IMR-90 (cell line): ENCODE measurements around the gene ZNF571. TPM values are rescaled to one million over a fixed set of nuclear protein-coding genes. Genes with fewer than 3 reads are reported as not detected.

Experiments
- ATAC-seq: fragments of 200-7000 bp; cut with Tn5 transposase; 2 replicates; pipeline ENCODE4 v1.9.1; 2020; ENCODE audit warnings: low read depth, mild to moderate bottlenecking, moderate library complexity
- BruUV-seq: library from RNA; stranded (reverse); fragments of 400-500 nt; replicated peaks from 2 replicates; lab custom pipeline; 2021; lab: Mats Ljungman, UMichigan
- CTCF ChIA-PET: fragments of 300-600 bp; formaldehyde crosslinking; extraction: SDS; loops from one replicate; lab custom pipeline; 2021; ENCODE audit warnings: antibody characterized with exemption; lab: Yijun Ruan, JAX
- POLR2A ChIA-PET: fragments of 300-600 bp; sonication (Branson Sonifier 250); formaldehyde crosslinking; loops from one replicate; lab custom pipeline; 2022; ENCODE audit warnings: antibody characterized with exemption; ENCODE audit not compliant: unreplicated experiment; lab: Charles Lee
- DNase-seq: peaks from one replicate; pipeline ENCODE4 v3.0.0; 2013
- H2AFZ ChIP-seq: replicated peaks from 2 replicates; pipeline ENCODE3; 2013; ENCODE audit warnings: low read length, mild to moderate bottlenecking; ENCODE audit not compliant: poor library complexity
- H2AK5ac ChIP-seq: 2 replicates; pipeline ENCODE4 v1.6.1; 2013; ENCODE audit warnings: low read depth, low read length, inconsistent platforms
- H2AK9ac ChIP-seq: replicated peaks from 2 replicates; pipeline ENCODE3; 2013; ENCODE audit warnings: mild to moderate bottlenecking, low read depth, low read length, moderate library complexity; ENCODE audit not compliant: poor library complexity
- H2BK120ac ChIP-seq: 2 replicates; pipeline ENCODE4 v1.6.1; 2013; ENCODE audit warnings: low read depth, low read length, inconsistent platforms
- H2BK15ac ChIP-seq: 3 replicates; pipeline ENCODE4 v1.6.1; 2013; ENCODE audit warnings: low read depth, low read length, inconsistent platforms
- H2BK20ac ChIP-seq: 2 replicates; pipeline ENCODE4 v1.6.1; 2013; ENCODE audit warnings: low read depth, mild to moderate bottlenecking, inconsistent platforms, low read length, moderate library complexity
- H2BK5ac ChIP-seq: 2 replicates; pipeline ENCODE4 v1.6.1; 2013; ENCODE audit warnings: mild to moderate bottlenecking, low read depth, low read length, inconsistent platforms; ENCODE audit not compliant: poor library complexity, severe bottlenecking
- H3K14ac ChIP-seq: replicated peaks from 2 replicates; pipeline ENCODE4 v1.6.1; 2013; ENCODE audit warnings: low read depth, low read length, inconsistent platforms
- H3K18ac ChIP-seq: 2 replicates; pipeline ENCODE4 v1.6.1; 2013; ENCODE audit warnings: low read depth, low read length, control low read depth
- H3K23ac ChIP-seq: 2 replicates; pipeline ENCODE4 v1.6.1; 2013; ENCODE audit warnings: low read depth, low read length, inconsistent platforms
- H3K27ac ChIP-seq: 2 replicates; pipeline ENCODE4 v1.5.1; 2013; ENCODE audit warnings: mild to moderate bottlenecking, control low read depth, low read length; ENCODE audit not compliant: insufficient read depth
- H3K27me3 ChIP-seq: 2 replicates; pipeline ENCODE4 v1.6.1; 2013; ENCODE audit warnings: low read length; ENCODE audit not compliant: control insufficient read depth, insufficient read depth
- H3K36me3 ChIP-seq: 2 replicates; pipeline ENCODE4 v1.6.1; 2013; ENCODE audit warnings: low read length, mixed read lengths; ENCODE audit not compliant: control insufficient read depth, insufficient read depth
- H3K4ac ChIP-seq: 2 replicates; pipeline ENCODE4 v1.6.1; 2013; ENCODE audit warnings: low read depth, low read length, inconsistent platforms
- H3K4me1 ChIP-seq: 2 replicates; pipeline ENCODE4 v1.6.1; 2013; ENCODE audit warnings: low read length, mixed read lengths; ENCODE audit not compliant: control insufficient read depth, insufficient read depth
- H3K4me2 ChIP-seq: 2 replicates; pipeline ENCODE4 v1.6.1; 2013; ENCODE audit warnings: low read depth, mild to moderate bottlenecking, control low read depth, low read length, moderate library complexity
- H3K4me3 ChIP-seq: 2 replicates; pipeline ENCODE4 v1.5.1; 2013; ENCODE audit warnings: low read depth, mild to moderate bottlenecking, control low read depth, low read length, moderate library complexity; ENCODE audit not compliant: insufficient read depth
- H3K56ac ChIP-seq: 2 replicates; pipeline ENCODE4 v1.6.1; 2013; ENCODE audit warnings: low read length, inconsistent platforms; ENCODE audit not compliant: insufficient read depth; ENCODE audit errors: extremely low read depth
- H3K79me1 ChIP-seq, 2 experiments: 2 replicates each; pipeline ENCODE4 v1.6.1; 2013; ENCODE audit warnings: low read length in 2 of 2, inconsistent platforms in 1 of 2, low read depth in 1 of 2
- H3K9ac ChIP-seq: 2 replicates; pipeline ENCODE4 v1.6.1; 2013; ENCODE audit warnings: low read depth, low read length, control low read depth
- H3K9me1 ChIP-seq: 2 replicates; pipeline ENCODE4 v1.6.1; 2013; ENCODE audit warnings: low read length, inconsistent platforms; ENCODE audit not compliant: insufficient read depth
- H3K9me3 ChIP-seq: 2 replicates; pipeline ENCODE4 v1.6.1; 2013; ENCODE audit warnings: low read length; ENCODE audit not compliant: control insufficient read depth, insufficient read depth
- H4K20me1 ChIP-seq: 2 replicates; pipeline ENCODE4 v1.6.1; 2013; ENCODE audit warnings: low read length, inconsistent platforms; ENCODE audit not compliant: insufficient read depth
- H4K5ac ChIP-seq: 2 replicates; pipeline ENCODE4 v1.6.1; 2013; ENCODE audit warnings: mild to moderate bottlenecking, low read depth, low read length, control low read depth
- H4K8ac ChIP-seq, 2 experiments: 2 replicates each; pipeline ENCODE4 v1.6.1; 2013; ENCODE audit warnings: low read depth in 2 of 2, low read length in 2 of 2, control low read depth in 1 of 2, inconsistent platforms in 1 of 2
- H4K91ac ChIP-seq: 2 replicates; pipeline ENCODE4 v1.6.1; 2013; ENCODE audit warnings: low read depth, low read length, inconsistent platforms; ENCODE audit not compliant: insufficient read depth
- BHLHE40 ChIP-seq: fragments of 150-350 bp; IDR thresholded peaks from 2 replicates; pipeline ENCODE4 v1.6.1; 2016; ENCODE audit warnings: mild to moderate bottlenecking, low read depth, low read length
- CHD1 ChIP-seq: IDR thresholded peaks from 2 replicates; pipeline ENCODE4 v1.6.1; 2012; ENCODE audit warnings: low read depth, low read length, improper control_type of control experiment
- POLR2A ChIP-seq: IDR thresholded peaks from 2 replicates; pipeline ENCODE4 v1.6.1; 2012; ENCODE audit warnings: mild to moderate bottlenecking, low read depth, low read length
- WGBS, 2 experiments: methylation state at CpG; one replicate each; pipeline versions ENCODE4 v1.1.5 to v1.1.7; 2013; ENCODE audit warnings: missing lambda C conversion rate in 2 of 2; ENCODE audit not compliant: insufficient read length in 1 of 2; ENCODE audit errors: extremely low coverage in 2 of 2; 5-methylcytosine and 5-hydroxymethylcytosine counted together
- dilution Hi-C: fragments of 300-500 bp; cut with HindIII; formaldehyde crosslinking; loops from one replicate; pipeline ENCODE4 v1.14.3; 2018; ENCODE audit warnings: low sequenced_read_pairs; ENCODE audit not compliant: unreplicated experiment
- in situ Hi-C: fragments of 300-500 bp; cut with MboI; formaldehyde crosslinking; loops from 3 replicates; pipeline ENCODE4 v1.14.3; 2019; ENCODE audit warnings: low sequenced_read_pairs, inconsistent platforms, mixed read lengths
- intact Hi-C: fragments of 100-400 bp; cut with micrococcal nuclease; formaldehyde crosslinking; loops from 2 replicates; pipeline ENCODE4 v1.10.0; 2022
- polyA plus RNA-seq, 3 experiments: library from polyadenylated mRNA; depleted of rRNA; stranded (reverse); fragments of >200 nt; gene quantifications; 2 replicates each; pipeline ENCODE4 v1.2.3, GENCODE V29; 2012; ENCODE audit warnings: low replicate concordance in 1 of 3
- total RNA-seq: library from RNA; depleted of rRNA; stranded (reverse); fragments of >200 nt; gene quantifications from 2 replicates; pipeline ENCODE4 v1.2.3, GENCODE V29; 2012; rRNA removed

ZNF571 gene
- total and polyA plus RNA-seq, 2 of the 4 experiments (the other 2 are of a cell fraction): 0.82 to 2.2 TPM

- no peaks in the 10 kb centered on the region for H4K20me1 ChIP-seq
- no peaks in the 10 kb centered on the region for H3K27me3 ChIP-seq
- no peak overlapping the region for H2BK20ac ChIP-seq
- no peak overlapping the region for H2AFZ ChIP-seq
- no peak overlapping the region for H2AK5ac ChIP-seq
- H3K4me3 ChIP-seq: no peak overlapping the region
- H3K36me3 ChIP-seq: no peaks in the 10 kb centered on the region
- no peak overlapping the region for H3K23ac ChIP-seq
- H2AK9ac ChIP-seq: no peak overlapping the region
- H3K56ac ChIP-seq: no peak overlapping the region
- no peaks in the 10 kb centered on the region for H3K4me1 ChIP-seq
- intact Hi-C loops: no loop called here
- H3K4me2 ChIP-seq: no peak overlapping the region
- H4K8ac ChIP-seq: no peak overlapping the region
- H3K9ac ChIP-seq: no peak overlapping the region
- no peaks in the 10 kb centered on the region for H3K9me1 ChIP-seq
- in situ Hi-C loops: no loop called here
- TF ChIP-seq CHD1: no peak
- no peak for TF ChIP-seq BHLHE40
- no peak for TF ChIP-seq POLR2A
- no peak overlapping the region for H3K18ac ChIP-seq
- H2BK120ac ChIP-seq: no peak overlapping the region
- DNase-seq: peak; percentile 28
- POLR2A ChIA-PET: no interaction called here
- no TSS peak for BruUV-seq
- H3K9me3 ChIP-seq: peaks cover 30% of the 10 kb centered on the region
- H2BK5ac ChIP-seq: no peak overlapping the region
- H3K79me1 ChIP-seq: no peaks in the 10 kb centered on the region
- WGBS, 2 experiments: no CpG with 5 or more reads among the region's 2 CpGs
- dilution Hi-C loops: no loop called here
- no peak overlapping the region for H2BK15ac ChIP-seq
- H4K5ac ChIP-seq: no peak overlapping the region
- no peak overlapping the region for H4K91ac ChIP-seq
- H3K14ac ChIP-seq: no peak overlapping the region
- H3K27ac ChIP-seq: no peak overlapping the region
- no peak for ATAC-seq
- no peak overlapping the region for H3K4ac ChIP-seq
- CTCF ChIA-PET: no interaction called here
Measured at GRCh38 chr19:37519890-37520289, 74.7 kb downstream of the ZNF571 start.

Other genes with a start within 250 kb of the ZNF571 start
- gene ZNF527, start 223.7 kb downstream of the ZNF571 start, total RNA-seq: 3.6 and 5.0 TPM in 2 replicates
- gene ZNF527, start 223.7 kb downstream of the ZNF571 start, polyA plus RNA-seq (2012; rRNA removed): 1.5 and 1.9 TPM in 2 replicates
- 5.9 and 6.7 TPM in 2 replicates for gene ZNF569, start 127.3 kb downstream of the ZNF571 start, total RNA-seq
- gene ZNF569, start 127.3 kb downstream of the ZNF571 start, polyA plus RNA-seq (2012; rRNA removed): 1.3 and 1.8 TPM in 2 replicates
- gene ZNF570, start 125.4 kb downstream of the ZNF571 start, total RNA-seq: 8.1 and 9.3 TPM in 2 replicates
- gene ZNF570, start 125.4 kb downstream of the ZNF571 start, polyA plus RNA-seq (2012; rRNA removed): 1.2 and 1.5 TPM in 2 replicates
- gene ZNF793, start 87.9 kb downstream of the ZNF571 start, total RNA-seq: 0.56 and 0.72 TPM in 2 replicates
- 0.39 and 0.50 TPM in 2 replicates for gene ZNF793, start 87.9 kb downstream of the ZNF571 start, polyA plus RNA-seq (2012; rRNA removed)
- gene ZNF540, start 84 bp upstream of the ZNF571 start, total RNA-seq: 0.28 and 0.54 TPM in 2 replicates
- 0.03 and 0.34 TPM in 2 replicates for gene ZNF540, start 84 bp upstream of the ZNF571 start, polyA plus RNA-seq (2012; rRNA removed)
- 10.2 and 13.9 TPM in 2 replicates for gene ZFP30, start 60.7 kb upstream of the ZNF571 start, total RNA-seq
- gene ZFP30, start 60.7 kb upstream of the ZNF571 start, polyA plus RNA-seq (2012; rRNA removed): 1.7 and 2.0 TPM in 2 replicates
- gene ZNF607, start 125.0 kb upstream of the ZNF571 start, total RNA-seq: 2.7 and 3.6 TPM in 2 replicates
- gene ZNF607, start 125.0 kb upstream of the ZNF571 start, polyA plus RNA-seq (2012; rRNA removed): 0.76 and 1.2 TPM in 2 replicates
- 3.2 and 4.2 TPM in 2 replicates for gene ZNF573, start 184.8 kb upstream of the ZNF571 start, total RNA-seq
- gene ZNF573, start 184.8 kb upstream of the ZNF571 start, polyA plus RNA-seq (2012; rRNA removed): 0.80 and 0.96 TPM in 2 replicates